Measurements from ENCODE around the gene LDLRAD2.

The LDLRAD2 gene

DNA sequence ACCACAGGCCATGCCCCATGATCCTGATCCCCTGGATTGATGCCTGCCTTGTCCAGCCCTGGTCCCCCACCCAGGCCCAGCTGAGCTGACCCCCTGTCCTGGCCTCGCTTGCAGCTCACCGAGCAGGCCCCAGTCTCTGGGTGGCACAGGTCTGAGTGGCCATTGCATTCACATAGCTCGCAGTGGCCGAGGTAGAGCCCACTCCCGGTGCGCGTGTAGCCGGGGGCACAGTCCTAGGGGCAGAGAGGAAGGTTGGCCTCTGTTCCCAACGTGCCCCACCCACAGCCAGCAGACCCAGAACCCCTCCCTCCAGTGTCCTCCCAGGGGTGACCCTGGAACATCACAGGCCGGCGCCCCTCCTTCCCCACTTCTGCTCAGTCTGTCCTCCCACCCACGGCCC, 51.9 kb downstream of the LDLRAD2 start:
- DNase-seq (ENCODE audit: low spot score), result no peak

DNA sequence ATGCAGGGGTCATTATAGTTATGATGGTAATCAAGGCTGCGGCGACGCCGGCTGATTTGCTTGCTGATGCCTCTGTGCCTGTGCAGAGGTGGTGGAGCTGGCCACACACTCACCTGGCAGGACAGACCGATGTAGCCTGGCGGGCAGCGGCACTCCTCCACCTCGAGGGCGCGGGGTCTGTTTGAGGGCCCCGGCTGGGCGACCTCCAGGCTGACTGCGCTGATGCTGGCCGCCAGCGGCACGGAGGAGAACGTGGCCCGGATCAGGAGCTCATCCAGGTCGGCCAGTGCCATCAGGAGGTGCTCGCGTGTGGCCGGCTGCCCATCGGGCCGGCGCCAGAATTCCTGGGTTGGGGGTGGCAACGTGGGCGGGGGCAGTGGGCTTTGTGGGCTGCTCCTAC, 52.7 kb downstream of the LDLRAD2 start:
- DNase-seq (ENCODE audit: low spot score), result no peak

- DNase-seq (ENCODE audit: low spot score), result no peak
Observed at GRCh38 chr1:21865609-21865942, 53.5 kb downstream of the LDLRAD2 start.

GRCh38 chr1:21865943-21866706, 54.1 kb downstream of the LDLRAD2 start:
- no peak for DNase-seq (ENCODE audit: low spot score)

DNA sequence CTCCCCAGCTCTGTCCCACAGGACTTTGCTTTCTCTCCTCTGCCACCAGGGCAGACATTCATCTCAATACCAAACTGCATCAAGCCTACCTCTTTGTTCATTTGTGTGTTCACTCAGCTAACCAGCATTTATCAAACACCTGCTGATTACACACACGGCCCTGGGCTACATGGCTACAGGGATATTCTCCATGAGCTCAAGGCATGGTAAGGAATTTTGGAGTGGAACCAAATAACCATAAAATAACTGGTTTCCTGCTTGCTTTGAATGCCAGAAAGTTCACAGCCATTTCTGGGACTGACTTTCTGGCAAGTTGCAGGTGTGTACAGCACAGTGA, 54.6 kb downstream of the LDLRAD2 start:
- no peak for DNase-seq (ENCODE audit: low spot score)

- DNase-seq (ENCODE audit: low spot score), result no peak
Observed at GRCh38 chr1:21867451-21867996, 55.5 kb downstream of the LDLRAD2 start.

DNA sequence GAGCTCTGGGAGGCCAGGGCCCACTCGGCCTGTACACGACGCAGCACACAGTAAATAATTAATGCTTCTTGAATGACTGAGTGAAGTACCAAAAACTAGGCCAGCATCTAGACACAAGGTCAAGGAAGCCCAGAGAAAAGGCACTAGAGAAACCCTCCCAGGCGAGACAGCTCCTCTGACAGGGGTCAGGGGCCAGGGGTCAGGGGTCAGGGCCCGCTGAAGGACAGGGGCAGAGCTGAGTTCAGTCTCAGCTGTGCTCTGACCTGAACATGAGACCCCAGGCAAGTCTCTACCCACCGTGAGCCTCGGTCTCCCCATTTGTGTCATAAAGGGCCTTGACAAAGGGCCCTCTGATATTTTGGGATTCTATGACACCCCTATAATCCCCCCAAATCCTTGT, 56.4 kb downstream of the LDLRAD2 start:
- DNase-seq (ENCODE audit: low spot score), result no peak

- DNase-seq (ENCODE audit: low spot score), result no peak
Observed at GRCh38 chr1:21868941-21869454, 56.9 kb downstream of the LDLRAD2 start.

- DNase-seq (ENCODE audit: low spot score), result peak; percentile 44
Observed at GRCh38 chr1:21869620-21870121, 57.6 kb downstream of the LDLRAD2 start.

GRCh38 chr1:21870611-21871010, 58.5 kb downstream of the LDLRAD2 start:
- DNase-seq (ENCODE audit: low spot score), result no peak

DNA sequence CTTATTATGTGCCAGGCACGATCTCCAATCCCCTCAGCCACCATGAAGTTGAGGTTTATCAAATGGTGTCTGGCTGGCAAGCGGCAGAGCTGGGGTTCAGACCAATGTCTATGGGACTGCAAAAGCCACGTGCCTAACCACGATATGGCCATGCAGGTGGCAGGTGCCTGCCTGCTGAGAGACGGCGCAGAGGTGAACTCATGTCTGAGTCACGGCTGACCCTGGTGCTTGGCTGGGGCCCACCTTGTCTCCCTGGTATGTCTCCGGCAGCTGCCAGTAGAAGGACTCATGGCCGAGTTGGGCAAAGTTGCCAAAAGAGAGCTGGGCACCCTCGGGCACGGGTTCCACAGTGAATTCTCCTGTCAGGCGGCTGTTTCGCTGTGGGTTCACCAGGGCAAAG, 59.9 kb downstream of the LDLRAD2 start:
- DNase-seq (ENCODE audit: low spot score), result no peak

DNA sequence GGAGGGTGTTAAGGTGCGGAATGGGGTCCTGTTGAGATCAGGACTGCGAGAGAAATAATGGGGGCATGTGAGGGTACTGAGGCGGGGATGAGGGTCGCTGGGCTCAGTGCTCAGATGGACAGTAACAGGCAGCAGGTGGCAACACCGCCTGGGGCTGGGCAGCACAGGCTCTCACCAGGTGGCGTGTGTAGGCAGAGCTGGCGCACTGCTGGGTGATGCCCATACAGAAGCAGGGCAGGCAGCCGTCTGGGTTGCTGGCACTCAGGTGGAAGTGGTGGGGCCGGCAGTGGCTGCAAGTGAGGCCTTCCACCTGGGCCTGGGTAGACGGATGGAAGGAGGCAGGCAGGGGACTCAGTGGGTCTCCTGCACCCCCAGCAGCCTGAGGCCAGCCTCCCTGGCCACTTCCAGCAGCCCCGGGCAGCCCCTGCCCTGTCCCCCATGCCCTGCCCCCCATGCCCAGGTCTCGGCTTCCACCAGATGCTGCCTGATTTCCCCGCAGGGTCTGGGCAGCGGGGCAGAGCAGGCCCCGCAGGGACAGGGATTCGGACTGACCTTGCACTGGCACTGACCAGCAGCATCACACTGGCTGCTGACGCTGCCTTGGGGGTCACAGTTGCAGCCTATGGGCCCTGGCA, 60.5 kb downstream of the LDLRAD2 start:
- DNase-seq (ENCODE audit: low spot score), result no peak

GRCh38 chr1:21873174-21873573, 61.1 kb downstream of the LDLRAD2 start:
- no peak for DNase-seq (ENCODE audit: low spot score)

- DNase-seq (ENCODE audit: low spot score), result no peak
Observed at GRCh38 chr1:21873761-21874160, 61.7 kb downstream of the LDLRAD2 start.

- no peak for DNase-seq (ENCODE audit: low spot score)
Observed at GRCh38 chr1:21874328-21874727, 62.3 kb downstream of the LDLRAD2 start.
